GM21367 (cell line): ENCODE results near the gene CHD1.
"Not testable (repeated sequence)": the region's sequence is repeated elsewhere in the genome, so short reads cannot be mapped to it uniquely, and the experiment has no call there.

ENCODE experiments used
- ATAC-seq: cut with Tn5 transposase; IDR thresholded peaks from one replicate; pipeline ENCODE4 v1.9.1; 2021; ENCODE audit not compliant: unreplicated experiment

Gene CHD1

DNA sequence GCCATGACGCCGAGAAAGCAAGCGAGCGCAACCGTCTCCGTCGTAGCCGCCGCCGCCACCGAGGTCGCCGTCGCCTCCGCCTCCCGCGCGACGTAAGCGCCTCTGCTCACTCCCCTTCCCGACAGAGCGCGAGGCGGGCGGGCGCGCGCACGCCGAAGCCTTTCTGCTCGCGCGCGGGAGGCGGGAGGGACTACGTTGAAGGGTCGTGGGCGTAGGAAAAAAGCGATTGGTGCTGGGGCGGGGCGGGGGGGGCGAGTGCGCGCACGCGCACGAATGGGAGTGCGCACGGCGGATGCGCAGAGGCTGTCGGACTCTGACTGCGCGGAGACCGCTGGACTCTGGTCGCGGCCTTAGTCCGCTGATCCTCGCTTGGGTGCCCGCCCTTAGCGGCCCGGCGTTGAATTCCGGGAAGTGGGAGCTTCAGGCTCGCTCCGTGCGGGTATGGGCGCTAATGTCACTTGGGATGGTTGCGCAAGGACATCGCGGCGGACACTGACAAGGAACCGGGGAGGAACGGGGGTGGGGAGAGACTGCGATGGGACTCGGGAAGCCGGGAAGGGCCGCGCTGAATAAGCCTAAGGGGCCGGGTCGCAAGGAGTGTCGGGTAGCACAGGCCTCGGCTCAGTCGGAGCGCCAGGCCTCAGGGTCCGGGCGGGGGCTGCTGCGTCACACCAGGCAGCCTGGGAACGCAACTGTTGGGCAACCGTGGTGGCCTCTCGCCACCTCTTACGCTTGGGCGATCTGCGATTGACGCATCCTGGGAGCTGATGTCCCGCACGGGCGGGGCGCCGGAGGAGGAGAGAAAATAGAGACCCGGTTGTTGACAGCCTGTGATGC is at the start of gene CHD1:
CHD1 (minus strand) TSS at position 135 of the 837 bp plus-strand sequence. CDS start 2,621 bp downstream, outside the sequence.
- ATAC-seq: peak; percentile 49

DNA sequence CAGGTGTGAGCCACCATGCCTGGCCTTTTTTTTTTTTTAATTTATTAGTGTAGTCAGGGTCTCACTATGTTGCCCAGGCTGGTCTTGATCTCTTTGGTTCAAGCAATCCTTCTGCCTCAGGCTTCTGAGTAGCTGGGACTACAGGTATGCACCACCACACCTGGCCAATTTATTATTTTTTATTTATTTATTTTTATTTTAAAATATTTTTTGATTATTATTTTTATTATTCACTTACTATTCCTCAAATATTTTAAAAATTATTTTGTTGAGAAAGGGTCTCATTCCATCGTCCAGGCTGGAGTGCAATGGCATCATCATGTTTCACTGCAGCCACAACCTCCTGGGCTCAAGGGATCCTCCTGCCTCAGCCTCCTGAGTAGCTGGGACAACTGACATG is 49.7 kb upstream of the CHD1 start:
- ATAC-seq: no peak

GRCh38 chr5:98977723-98978122 is 48.9 kb upstream of the CHD1 start:
- ATAC-seq: no peak

GRCh38 chr5:98975682-98976407 is 47.0 kb upstream of the CHD1 start:
- peak; percentile 90 for ATAC-seq

GRCh38 chr5:98975223-98975622 is 46.4 kb upstream of the CHD1 start:
- ATAC-seq: no peak

DNA sequence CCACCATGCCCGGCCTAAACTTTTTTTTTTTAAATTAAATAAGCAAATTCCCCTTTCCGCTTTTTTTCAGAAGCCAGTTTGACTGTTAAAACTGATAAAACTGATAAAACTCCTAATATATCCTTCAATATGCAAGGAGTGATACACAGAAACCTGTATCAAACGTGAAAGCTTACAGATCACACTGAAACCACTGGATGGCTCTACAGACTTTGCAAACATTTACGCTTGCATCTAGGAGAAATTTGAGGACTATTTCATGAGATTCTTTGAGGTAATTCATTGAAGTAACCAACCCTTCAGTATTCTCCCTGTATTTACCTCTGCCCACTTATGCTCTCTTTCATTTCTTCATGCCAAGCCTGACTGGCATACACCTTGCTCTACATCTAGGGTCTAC is 40.6 kb upstream of the CHD1 start:
- no peak for ATAC-seq

- no peak for ATAC-seq
Observed at GRCh38 chr5:98968056-98968564, 39.3 kb upstream of the CHD1 start.

- no peak for ATAC-seq
Observed at GRCh38 chr5:98965226-98965625, 36.4 kb upstream of the CHD1 start.

GRCh38 chr5:98964621-98965020 is 35.8 kb upstream of the CHD1 start:
- ATAC-seq: no peak

DNA sequence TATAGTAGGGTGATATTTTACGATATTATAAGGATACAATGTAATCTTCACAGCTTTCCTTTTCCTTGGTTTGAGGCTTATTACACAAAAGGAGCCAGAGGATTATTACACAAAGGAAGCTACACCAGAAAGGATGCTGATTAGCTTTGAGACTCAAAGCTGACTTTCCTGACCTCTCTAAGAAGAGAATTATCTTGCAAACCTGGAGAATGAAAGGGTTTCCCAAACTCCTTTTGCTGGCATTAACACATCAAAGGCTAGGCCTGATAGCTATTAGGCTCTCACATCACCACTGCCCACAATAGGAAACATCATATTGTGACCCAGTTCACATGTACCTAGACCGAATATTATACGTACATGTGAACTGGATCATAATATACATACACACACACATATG is 34.2 kb upstream of the CHD1 start:
- no peak for ATAC-seq

DNA sequence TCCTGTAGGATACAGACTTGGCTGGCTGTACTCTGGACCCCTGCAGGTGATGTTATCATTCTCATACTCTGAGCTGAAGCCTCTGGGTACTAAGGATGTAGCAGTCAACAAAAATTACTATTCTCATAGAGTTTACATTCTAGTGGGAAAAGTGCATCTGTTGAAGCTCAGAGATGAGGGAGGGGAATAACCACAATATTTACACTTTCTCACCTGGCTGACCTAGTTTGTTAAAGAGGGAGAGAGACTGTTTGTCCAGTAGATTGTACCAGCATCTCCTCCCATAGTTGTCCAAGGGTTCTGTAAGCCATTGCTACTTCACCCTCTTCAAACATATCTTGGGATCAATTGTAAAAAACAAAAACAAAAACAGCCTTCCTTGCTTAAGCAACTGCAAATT is 33.8 kb upstream of the CHD1 start:
- ATAC-seq: no peak

- no peak for ATAC-seq
Observed at GRCh38 chr5:98961665-98962344, 33.0 kb upstream of the CHD1 start.

DNA sequence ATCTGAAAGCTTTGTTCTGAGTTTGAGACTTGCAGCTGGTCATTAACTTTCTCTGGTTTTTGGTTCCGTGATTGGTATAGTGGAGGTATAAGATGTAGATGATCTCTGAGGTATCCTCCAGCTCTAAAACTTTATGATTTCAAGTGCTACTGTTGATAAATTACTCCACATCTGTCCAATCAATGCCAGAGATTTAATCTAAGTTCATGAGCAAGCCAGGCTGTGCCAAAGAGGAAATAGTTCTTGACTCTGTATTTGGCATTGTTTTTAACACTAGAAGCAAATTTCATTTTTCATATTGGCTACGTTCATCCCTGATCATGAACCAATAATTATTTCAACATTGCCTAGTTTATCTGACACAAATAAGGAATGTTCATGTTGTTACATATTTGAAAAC is 28.5 kb upstream of the CHD1 start:
- ATAC-seq: no peak

DNA sequence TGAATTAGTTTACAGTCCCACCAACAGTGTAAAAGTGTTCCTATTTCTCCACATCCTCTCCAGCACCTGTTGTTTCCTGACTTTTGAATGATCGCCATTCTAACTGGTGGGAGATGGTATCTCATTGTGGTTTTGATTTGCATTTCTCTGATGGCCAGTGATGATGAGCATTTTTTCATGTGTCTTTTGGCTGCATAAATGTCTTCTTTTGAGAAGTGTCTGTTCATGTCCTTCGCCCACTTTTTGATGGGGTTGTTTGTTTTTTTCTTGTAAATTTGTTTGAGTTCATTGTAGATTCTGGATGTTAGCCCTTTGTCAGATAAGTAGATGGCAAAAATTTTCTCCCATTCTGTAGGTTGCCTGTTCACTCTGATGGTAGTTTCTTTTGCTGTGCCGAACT is 27.1 kb upstream of the CHD1 start:
- ATAC-seq: not testable (repeated sequence)

- ATAC-seq: not testable (repeated sequence)
Observed at GRCh38 chr5:98955471-98955870, 26.7 kb upstream of the CHD1 start.

DNA sequence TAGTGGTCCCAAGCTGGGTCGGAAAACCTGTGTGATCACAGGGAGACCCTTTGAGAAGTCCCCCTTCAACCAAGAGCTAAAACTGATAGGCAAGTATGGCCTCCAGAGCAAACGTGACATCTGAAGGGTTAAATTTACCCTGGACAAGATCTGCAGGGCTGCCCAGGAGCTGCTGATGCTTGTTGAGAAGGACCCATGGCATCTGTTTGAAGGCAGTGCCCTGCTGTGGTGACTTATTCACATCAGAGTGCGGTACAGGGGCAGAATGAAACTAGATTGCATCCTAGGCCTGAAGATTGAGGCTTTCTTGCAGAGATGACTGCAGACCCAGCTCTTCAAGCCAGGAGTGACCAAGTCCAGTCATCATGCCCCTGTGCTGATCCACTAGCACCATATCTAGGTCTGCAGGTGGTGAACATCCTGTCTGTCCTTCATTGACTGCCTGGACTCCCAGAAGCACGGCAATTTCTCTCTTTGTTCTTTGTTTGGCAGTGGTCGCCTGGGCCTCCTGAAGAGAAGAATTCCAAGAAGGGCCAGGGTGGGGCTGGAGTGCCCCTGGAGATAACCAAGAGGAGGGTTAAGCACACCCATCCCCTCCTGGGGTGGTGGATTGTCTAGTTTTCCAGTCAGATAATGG is 25.7 kb upstream of the CHD1 start:
- ATAC-seq: no peak

- ATAC-seq: no peak
Observed at GRCh38 chr5:98942847-98943246, 14.0 kb upstream of the CHD1 start.

GRCh38 chr5:98941131-98941883 is 12.5 kb upstream of the CHD1 start:
- ATAC-seq: no peak

GRCh38 chr5:98940581-98940980 is 11.8 kb upstream of the CHD1 start:
- ATAC-seq: no peak

DNA sequence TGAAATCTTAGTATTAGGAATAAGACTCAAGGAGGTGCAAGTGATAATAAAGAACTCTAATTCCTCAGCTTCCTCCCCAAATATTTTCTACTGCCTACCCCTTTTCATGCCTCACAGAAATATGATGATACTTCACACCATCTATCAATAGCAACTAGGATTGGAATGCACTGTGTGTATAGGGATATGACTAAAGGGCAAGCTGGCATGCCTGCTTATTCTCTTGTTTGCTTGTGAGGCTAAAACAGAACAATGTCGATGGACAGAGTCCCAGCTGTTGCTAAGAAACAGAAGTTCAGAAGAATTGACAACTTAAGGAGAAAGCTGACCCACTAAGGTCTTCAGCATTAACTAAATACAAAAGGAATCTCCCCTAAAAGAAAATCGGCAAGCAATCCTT is 9.7 kb upstream of the CHD1 start:
- no peak for ATAC-seq
